ENCODE data around the gene NCOA7.
A peak's percentile ranks its signal among the peaks of the same experiment; 100 is the strongest.

DNA sequence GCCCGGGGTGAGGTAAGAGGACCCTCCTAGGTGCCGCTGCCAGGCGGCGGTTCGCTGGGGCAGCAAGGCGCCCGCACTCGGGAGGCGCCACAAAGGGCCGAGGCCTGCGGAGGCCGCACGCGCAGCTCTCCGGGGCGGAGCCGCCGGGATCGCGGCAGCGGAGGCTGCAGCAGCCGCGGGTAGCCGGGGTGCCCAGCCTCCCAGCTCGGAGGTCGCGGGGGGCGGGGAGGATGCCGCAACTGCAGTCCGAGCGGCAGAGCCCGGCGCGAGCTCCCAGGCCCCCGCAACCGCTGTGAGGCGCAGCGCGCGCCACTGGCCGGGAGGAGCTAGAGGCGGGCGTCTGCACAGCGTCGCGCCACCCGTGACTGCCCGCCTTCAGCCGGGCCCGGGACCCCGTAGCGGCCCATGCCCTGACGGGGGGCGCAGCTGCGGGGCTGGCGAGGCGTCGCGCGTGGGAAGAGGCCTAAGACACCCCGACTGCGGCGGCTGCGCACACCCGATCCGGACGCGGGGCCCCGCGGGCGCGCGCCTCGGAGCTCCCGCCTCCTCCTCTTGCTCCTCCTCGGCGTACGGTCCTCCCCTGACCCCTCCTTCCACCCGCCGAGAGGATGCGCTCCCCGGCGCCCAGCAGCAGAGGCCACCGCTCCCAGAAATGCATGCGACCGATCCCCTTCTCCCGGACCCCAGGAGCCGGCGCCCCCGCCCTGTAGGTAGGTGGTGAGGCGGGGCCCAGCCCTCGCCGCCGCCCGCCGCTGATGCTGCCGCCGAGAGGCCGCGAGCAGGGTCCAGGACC, at the start of gene NCOA7:
- no peak for TF ChIP-seq FOXP2 (optimal IDR thresholded peaks at IDR 0.05; ENCODE audit: control extremely low read depth, extremely low read length, insufficient read depth)
- peak; percentile 70 for TF ChIP-seq POLR2AphosphoS5 (IDR thresholded peaks at IDR 0.05; ENCODE audit: borderline replicate concordance, low read depth, low read length)

Data from SK-N-MC (cell line).